Globus pallidus (tissue), 1 donor: ENCODE measurements around the gene ARCN1.
A peak's percentile ranks its signal among the peaks of the same experiment; 100 is the strongest.
"Not testable (repeated sequence)": the region's sequence is repeated elsewhere in the genome, so short reads cannot be mapped to it uniquely, and the experiment has no call there.

ENCODE experiments used
- DNase-seq: peaks from one replicate; pipeline ENCODE4 v3.0.0-alpha.2; 2015; ENCODE audit warnings: low spot score

The ARCN1 gene

GRCh38 chr11:118544647-118545010 lies 27.6 kb upstream of the ARCN1 start:
- DNase-seq: no peak

GRCh38 chr11:118545533-118545932 lies 26.7 kb upstream of the ARCN1 start:
- no peak for DNase-seq

DNA sequence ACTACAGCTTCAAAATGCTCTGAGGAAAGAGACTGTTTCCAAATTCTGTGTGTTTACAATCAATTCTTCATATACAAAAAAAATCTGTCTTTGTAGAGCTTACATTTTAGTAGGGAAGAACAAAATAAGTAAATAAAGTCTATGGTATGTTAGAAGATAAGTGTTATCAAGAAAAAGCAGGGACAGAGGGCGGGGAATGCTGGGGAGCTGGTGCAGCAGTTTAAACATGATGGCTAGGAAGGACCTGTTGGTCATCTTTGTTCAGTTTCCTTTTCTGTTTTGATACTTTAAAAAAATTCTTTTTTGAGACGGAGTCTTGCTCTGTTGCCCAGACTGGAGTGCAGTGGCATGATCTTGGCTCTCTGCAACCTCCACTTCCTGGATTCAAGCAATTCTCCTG lies 25.1 kb upstream of the ARCN1 start:
- no peak for DNase-seq

DNA sequence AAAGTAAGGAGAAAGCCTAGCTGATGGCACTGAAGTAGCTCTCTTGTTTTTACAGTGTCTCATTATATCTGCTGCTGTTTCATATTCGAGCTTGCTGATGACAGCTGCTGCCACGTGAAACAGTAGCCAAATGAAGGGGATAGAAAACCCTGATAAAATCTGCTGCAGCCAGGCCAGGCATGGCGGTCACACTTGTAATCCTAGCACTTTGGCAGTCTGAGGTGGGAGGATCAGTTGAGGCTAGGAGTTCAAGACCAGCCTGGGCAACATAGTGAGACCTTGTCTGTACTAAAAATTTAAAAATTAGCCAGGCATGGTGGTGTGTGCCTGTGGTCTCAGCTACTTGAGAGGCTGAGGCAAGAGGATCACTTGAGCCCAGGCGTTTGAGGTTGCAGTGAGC lies 19.9 kb upstream of the ARCN1 start:
- no peak for DNase-seq

GRCh38 chr11:118560806-118561205 lies 11.4 kb upstream of the ARCN1 start:
- no peak for DNase-seq

DNA sequence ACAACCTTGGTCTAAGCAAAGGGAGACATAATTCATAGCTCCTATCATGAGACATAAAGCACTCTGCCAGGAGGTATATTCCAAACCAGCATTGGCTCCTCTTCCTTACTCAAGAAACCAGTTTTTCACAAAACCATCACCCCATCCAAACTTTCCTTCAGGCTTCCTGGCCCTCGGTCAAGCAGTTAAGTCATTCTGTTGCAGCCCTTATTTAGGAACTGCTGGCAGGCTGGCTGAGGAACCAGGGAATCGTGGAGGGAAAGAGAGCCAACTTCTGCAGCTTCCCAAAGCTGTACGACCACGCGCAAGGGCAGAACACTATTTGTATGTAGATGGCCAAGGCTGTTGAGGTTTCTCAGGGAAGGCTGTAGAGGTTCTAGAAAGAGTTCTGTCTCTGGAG lies 7.2 kb upstream of the ARCN1 start:
- DNase-seq: peak; percentile 19

DNA sequence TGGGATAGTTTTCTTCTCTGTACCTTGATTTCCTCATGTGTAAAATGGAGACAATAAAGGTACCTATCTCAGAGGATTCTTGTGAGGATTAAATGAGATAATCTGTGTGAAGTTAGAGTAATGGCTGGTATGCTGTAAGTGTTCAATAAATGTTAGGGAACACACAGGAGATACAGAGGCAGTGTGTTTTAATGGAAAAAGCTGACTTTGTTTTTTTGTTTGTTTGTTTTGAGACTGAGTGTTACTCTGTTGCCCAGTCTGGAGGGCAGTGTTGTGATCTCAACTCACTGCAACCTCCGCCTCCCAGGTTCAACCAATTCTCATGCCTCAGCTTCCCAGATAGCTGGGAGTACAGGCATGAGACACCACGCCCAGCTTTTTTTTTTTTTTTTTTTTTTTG lies 2.5 kb upstream of the ARCN1 start:
- no peak for DNase-seq

DNA sequence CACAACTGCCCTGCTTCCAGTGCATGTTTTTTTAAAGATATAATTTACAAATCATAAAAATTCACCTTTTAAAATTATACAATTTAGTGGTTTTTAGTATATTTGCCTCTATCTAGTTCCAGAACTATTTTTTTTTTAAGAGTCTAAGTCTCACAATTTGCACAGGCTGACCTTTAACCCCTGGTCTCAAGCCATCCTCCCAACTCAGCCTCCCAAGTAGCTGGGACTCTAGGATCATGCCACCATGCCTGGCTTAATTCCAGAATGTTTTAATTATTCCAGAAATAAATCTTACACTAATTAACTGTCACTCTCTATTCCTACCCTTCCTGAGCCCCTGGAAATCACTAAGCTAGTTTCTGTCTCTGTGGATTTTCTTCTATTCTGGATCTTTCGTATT lies 1.4 kb upstream of the ARCN1 start:
- no peak for DNase-seq

GRCh38 chr11:118571701-118572060 lies 528 bp upstream of the ARCN1 start:
- DNase-seq: peak; percentile 18

GRCh38 chr11:118572981-118573550 lies 857 bp downstream of the ARCN1 start:
- no peak for DNase-seq

- DNase-seq: no peak
Measured at GRCh38 chr11:118574636-118575035, 2.4 kb downstream of the ARCN1 start.

DNA sequence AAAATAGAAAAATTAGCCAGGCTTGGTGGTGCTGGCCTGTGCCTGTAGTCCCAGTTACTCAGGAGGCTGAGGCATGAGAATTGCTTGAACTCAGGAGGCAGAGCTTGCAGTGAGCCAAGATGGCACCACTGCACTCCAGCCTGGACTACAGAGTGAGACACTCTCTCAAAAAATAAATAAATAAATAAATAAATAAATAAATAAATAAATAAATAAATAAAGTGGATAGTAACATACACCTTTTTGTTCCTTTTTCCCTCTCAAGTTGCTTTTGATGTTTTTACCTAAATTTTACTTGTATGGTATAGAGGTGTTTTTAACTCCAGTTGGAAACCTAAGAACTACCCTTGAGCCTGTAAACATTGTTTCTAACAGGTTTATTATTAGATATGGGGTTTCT lies 5.8 kb downstream of the ARCN1 start:
- DNase-seq: not testable (repeated sequence)

GRCh38 chr11:118581057-118581456 lies 8.8 kb downstream of the ARCN1 start:
- no peak for DNase-seq

- no peak for DNase-seq
Measured at GRCh38 chr11:118587952-118588351, 15.7 kb downstream of the ARCN1 start.

GRCh38 chr11:118592616-118593367 lies 20.6 kb downstream of the ARCN1 start:
- DNase-seq: peak; percentile 65

GRCh38 chr11:118594984-118595383 lies 22.8 kb downstream of the ARCN1 start:
- DNase-seq: peak; percentile 78

DNA sequence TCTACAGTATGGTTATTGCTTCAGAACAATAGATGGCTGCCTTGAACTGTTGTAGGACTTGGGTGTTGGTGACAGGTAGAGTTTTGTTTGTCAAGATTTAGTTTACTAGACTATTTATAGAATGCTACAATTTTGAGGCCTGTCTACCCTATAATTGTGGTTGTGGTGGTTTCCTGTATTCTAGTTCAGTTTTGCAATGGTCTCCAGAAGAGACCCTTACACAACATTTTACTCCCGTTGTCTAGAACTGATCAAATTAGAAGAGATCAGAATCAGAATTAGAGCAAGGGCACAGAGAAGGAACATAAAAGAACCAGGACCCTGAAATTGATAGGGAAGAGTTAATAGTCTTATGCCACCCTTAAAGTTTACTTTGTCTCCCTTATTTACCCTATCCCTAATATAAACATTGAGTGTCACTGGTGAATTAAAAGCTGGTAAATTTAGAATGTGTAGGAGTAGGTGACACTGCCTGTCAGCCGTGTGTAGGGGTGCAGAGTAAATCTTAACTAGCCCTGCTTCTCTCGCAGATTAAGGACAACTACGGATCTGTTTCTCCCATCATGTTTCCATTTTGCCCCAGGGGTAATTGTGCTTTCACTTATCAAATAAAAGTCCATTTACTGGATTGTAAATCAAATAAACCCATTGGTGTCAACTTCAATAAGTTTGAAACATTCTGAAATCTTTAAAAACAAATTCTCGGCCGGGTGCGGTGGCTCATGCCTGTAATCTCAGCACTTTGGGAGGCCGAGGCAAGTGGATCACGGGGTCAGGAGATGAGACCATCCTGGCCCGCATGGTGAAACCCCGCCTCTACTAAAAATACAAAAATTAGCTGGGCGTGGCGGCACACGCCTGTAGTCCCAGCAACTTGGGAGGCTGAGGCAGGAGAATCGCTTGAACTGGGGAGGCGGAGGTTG lies 24.3 kb downstream of the ARCN1 start:
- DNase-seq: no peak

DNA sequence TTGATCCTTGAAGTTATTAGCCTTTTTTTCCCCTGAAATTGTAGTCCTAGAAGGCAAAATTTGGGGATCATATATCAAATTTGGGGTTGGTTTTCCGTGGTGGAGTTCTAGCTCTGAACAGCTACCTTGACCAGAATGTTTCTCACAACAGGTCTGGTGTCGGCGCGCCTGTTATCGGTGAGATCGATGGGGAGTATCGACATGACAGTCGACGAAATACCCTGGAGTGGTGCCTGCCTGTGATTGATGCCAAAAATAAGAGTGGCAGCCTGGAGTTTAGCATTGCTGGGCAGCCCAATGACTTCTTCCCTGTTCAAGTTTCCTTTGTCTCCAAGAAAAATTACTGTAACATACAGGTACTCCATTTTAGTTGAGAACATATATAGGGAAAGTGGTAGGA lies 25.3 kb downstream of the ARCN1 start:
- no peak for DNase-seq

GRCh38 chr11:118602331-118602730 lies 30.1 kb downstream of the ARCN1 start:
- no peak for DNase-seq

DNA sequence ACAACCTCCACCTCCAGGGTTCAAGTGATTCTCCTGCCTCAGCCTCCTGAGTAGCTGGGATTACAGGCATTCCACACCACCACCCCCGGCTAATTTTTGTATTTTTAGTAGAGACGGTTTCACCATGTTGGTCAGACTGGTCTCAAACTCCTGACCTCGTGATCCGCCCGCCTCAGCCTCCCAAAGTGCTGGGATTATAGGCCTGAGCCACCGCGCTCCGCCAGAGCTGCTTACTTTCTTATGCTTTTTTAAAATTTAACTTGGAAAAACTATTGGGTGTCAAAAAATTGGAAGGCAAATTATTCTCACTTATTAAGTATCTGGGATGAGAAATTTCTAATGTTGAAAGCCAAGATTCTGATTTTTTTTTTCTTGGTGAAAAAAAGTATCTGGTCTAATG lies 31.5 kb downstream of the ARCN1 start:
- DNase-seq: not testable (repeated sequence)

GRCh38 chr11:118604566-118604965 lies 32.4 kb downstream of the ARCN1 start:
- no peak for DNase-seq

GRCh38 chr11:118605116-118605867 lies 33.1 kb downstream of the ARCN1 start:
- DNase-seq: peak; percentile 76
